Smooth muscle cell (in vitro differentiated cells): ENCODE data around the gene BEND6. TPM values are rescaled to one million over a fixed set of nuclear protein-coding genes. Genes with fewer than 3 reads are reported as not detected.

Source experiments
- DNase-seq: peaks from one replicate; lab custom pipeline; 2025; ENCODE audit not compliant: unreplicated experiment; lab: John Stamatoyannopoulos, UW
- H2AFZ ChIP-seq: fragments of 200-600 bp; sonication (generic); 2 replicates; pipeline ENCODE4 v1.6.0; 2016; ENCODE audit warnings: antibody characterized with exemption, low read depth, mild to moderate bottlenecking
- H3F3A ChIP-seq: fragments of 200-600 bp; sonication (generic); 2 replicates; pipeline ENCODE4 v1.6.0; 2017; ENCODE audit warnings: antibody characterized with exemption, low read depth
- H3K27ac ChIP-seq: fragments of 200-600 bp; sonication (generic); 2 replicates; pipeline ENCODE4 v1.5.1; 2016; ENCODE audit warnings: low read depth, mild to moderate bottlenecking
- H3K27me3 ChIP-seq: fragments of 200-600 bp; sonication (generic); 2 replicates; pipeline ENCODE4 v1.6.1; 2016; ENCODE audit warnings: low read depth, mild to moderate bottlenecking
- H3K36me3 ChIP-seq: fragments of 200-600 bp; sonication (generic); 2 replicates; pipeline ENCODE4 v1.5.1; 2016; ENCODE audit warnings: low read depth
- H3K4me1 ChIP-seq: fragments of 200-600 bp; sonication (generic); 2 replicates; pipeline ENCODE4 v1.5.1; 2016; ENCODE audit warnings: low read depth
- H3K4me2 ChIP-seq: fragments of 200-600 bp; sonication (generic); 2 replicates; pipeline ENCODE4 v1.6.0; 2016; ENCODE audit warnings: mild to moderate bottlenecking
- H3K4me3 ChIP-seq: fragments of 200-600 bp; sonication (generic); 2 replicates; pipeline ENCODE4 v1.5.1; 2016; ENCODE audit warnings: mild to moderate bottlenecking
- H3K79me2 ChIP-seq: fragments of 200-600 bp; sonication (generic); 2 replicates; pipeline ENCODE4 v1.6.0; 2016; ENCODE audit warnings: low read depth, mild to moderate bottlenecking
- H3K9ac ChIP-seq: fragments of 200-600 bp; sonication (generic); 2 replicates; pipeline ENCODE4 v1.6.0; 2016; ENCODE audit warnings: low read depth
- H3K9me3 ChIP-seq: fragments of 200-600 bp; sonication (generic); replicated peaks from 2 replicates; pipeline ENCODE4 v1.5.1; 2016; ENCODE audit warnings: low read depth
- H4K20me1 ChIP-seq: fragments of 200-600 bp; sonication (generic); 2 replicates; pipeline ENCODE4 v1.6.0; 2016; ENCODE audit warnings: low read depth
- CTCF ChIP-seq: fragments of 200-600 bp; sonication (generic); IDR thresholded peaks from 2 replicates; pipeline ENCODE4 v1.5.1; 2017; ENCODE audit warnings: borderline replicate concordance, mild to moderate bottlenecking, antibody characterized with exemption; ENCODE audit not compliant: insufficient read depth, poor library complexity, severe bottlenecking
- WGBS: methylation state at CpG from one replicate; pipeline ENCODE4 v1.1.7; 2016; ENCODE audit warnings: low lambda C conversion rate; 5-methylcytosine and 5-hydroxymethylcytosine counted together
- polyA plus RNA-seq: library from polyadenylated mRNA; unstranded; fragments of >200 nt; fragmentation: Nextera tagmentation; extraction: Ambion mirVana; gene quantifications from 2 replicates; pipeline ENCODE4 v1.2.1, GENCODE V29; 2016
- total RNA-seq: library from RNA; depleted of rRNA; stranded (reverse); fragments of >200 nt; gene quantifications from 2 replicates; pipeline ENCODE4 v1.2.3, GENCODE V29; 2014

The BEND6 gene
- total and polyA plus RNA-seq, 2 experiments from 2014 or later: 4.8 to 5.5 TPM

GRCh38 chr6:56988145-56988544 is 33.2 kb downstream of the BEND6 start:
- H3F3A ChIP-seq: no peaks in the 10 kb centered on the region
- no peak overlapping the region for H3K9ac ChIP-seq
- H2AFZ ChIP-seq: no peak overlapping the region
- no peaks in the 10 kb centered on the region for H3K9me3 ChIP-seq
- no peak for TF ChIP-seq CTCF
- H3K4me2 ChIP-seq: no peak overlapping the region
- no peak for DNase-seq
- 91% methylated on average over 10 of the region's 10 CpGs for WGBS
- H3K27ac ChIP-seq: no peak overlapping the region
- no peaks in the 10 kb centered on the region for H4K20me1 ChIP-seq
- no peaks in the 10 kb centered on the region for H3K27me3 ChIP-seq
- no peaks in the 10 kb centered on the region for H3K36me3 ChIP-seq
- H3K4me3 ChIP-seq: no peak overlapping the region
- H3K79me2 ChIP-seq: no peaks in the 10 kb centered on the region
- H3K4me1 ChIP-seq: no peaks in the 10 kb centered on the region

DNA sequence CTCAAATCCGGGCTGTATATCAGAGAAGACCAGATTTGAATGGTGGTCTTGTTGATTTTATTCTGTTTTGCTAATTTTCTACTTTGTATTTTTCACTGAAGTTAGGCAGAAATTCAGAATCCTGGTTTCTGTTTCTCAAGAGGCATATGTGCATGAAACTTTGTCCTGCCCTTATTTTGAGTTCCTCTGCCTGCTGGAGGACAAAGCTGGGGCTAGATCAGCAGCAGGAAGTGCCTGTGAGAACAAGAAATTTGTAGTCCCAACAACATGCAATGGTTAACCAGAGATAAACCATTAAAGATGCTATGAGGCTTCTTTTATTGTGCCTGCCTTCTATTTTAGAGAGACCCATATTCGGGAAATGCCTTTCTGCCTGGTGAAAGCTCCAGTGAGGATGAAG is 37.1 kb downstream of the BEND6 start:
- 93% methylated on average over 2 of the region's 2 CpGs for WGBS
- H3K9me3 ChIP-seq: no peaks in the 10 kb centered on the region
- H3K27ac ChIP-seq: no peak overlapping the region
- no peaks in the 10 kb centered on the region for H3K36me3 ChIP-seq
- H3K9ac ChIP-seq: no peak overlapping the region
- no peaks in the 10 kb centered on the region for H4K20me1 ChIP-seq
- H3K27me3 ChIP-seq: no peaks in the 10 kb centered on the region
- no peaks in the 10 kb centered on the region for H3F3A ChIP-seq
- H3K4me1 ChIP-seq: no peaks in the 10 kb centered on the region
- TF ChIP-seq CTCF: no peak
- no peak overlapping the region for H2AFZ ChIP-seq
- no peaks in the 10 kb centered on the region for H3K79me2 ChIP-seq
- H3K4me2 ChIP-seq: no peak overlapping the region
- no peak overlapping the region for H3K4me3 ChIP-seq
- DNase-seq: no peak

DNA sequence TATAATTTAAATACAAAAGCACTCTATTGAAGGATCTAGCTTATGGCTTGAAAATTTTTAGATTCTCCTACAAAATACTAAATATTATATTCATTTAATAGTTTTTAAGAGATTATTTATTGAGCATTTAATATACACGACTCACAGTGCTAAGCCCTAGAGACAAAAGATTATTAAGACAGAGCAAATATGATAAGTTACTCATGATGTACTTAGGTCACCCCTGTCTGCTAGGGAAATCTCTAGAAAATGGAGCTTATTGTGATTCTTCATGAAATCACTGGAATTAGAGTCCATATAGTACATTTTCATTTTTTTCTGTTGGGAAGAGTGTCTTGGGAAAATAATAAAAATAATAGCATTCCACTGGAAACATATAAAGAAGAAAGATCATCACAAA is 37.8 kb downstream of the BEND6 start:
- no peak for TF ChIP-seq CTCF
- H3K9ac ChIP-seq: no peak overlapping the region

GRCh38 chr6:56995347-56995902 is 40.5 kb downstream of the BEND6 start:
- WGBS: 87% methylated on average over 3 of the region's 3 CpGs
- TF ChIP-seq CTCF: no peak
- Histone ChIP-seq H2AFZ (no peak overlapping the region), H3K27me3 (no peaks in the 10 kb centered on the region), H3F3A (no peaks in the 10 kb centered on the region), H3K79me2 (no peaks in the 10 kb centered on the region), H3K4me2 (no peak overlapping the region), H3K36me3 (no peaks in the 10 kb centered on the region), H4K20me1 (no peaks in the 10 kb centered on the region), H3K4me3 (no peak overlapping the region), H3K27ac (no peak overlapping the region), H3K9ac (no peak overlapping the region), H3K4me1 (no peaks in the 10 kb centered on the region), H3K9me3 (no peaks in the 10 kb centered on the region)
- DNase-seq: no peak

More for the DNA sequence above, 37.8 kb downstream of the BEND6 start:
- Histone ChIP-seq H3K36me3 (no peaks in the 10 kb centered on the region), H3K4me2 (no peak overlapping the region), H3K27me3 (no peaks in the 10 kb centered on the region), H2AFZ (no peak overlapping the region), H3K27ac (no peak overlapping the region), H3K79me2 (no peaks in the 10 kb centered on the region), H3K9me3 (no peaks in the 10 kb centered on the region), H3K4me3 (no peak overlapping the region), H3K4me1 (no peaks in the 10 kb centered on the region), H4K20me1 (no peaks in the 10 kb centered on the region), H3F3A (no peaks in the 10 kb centered on the region)
- no peak for DNase-seq
- WGBS: 89% methylated on average over 1 of the region's 1 CpG
